GM21367 (cell line): ENCODE data around the gene SETD4.
A peak's percentile ranks its signal among the peaks of the same experiment; 100 is the strongest.
"Not testable (repeated sequence)": the region's sequence is repeated elsewhere in the genome, so short reads cannot be mapped to it uniquely, and the experiment has no call there.

Experiments used
- ATAC-seq: cut with Tn5 transposase; IDR thresholded peaks from one replicate; pipeline ENCODE4 v1.9.1; 2021; ENCODE audit not compliant: unreplicated experiment

SETD4 gene

DNA sequence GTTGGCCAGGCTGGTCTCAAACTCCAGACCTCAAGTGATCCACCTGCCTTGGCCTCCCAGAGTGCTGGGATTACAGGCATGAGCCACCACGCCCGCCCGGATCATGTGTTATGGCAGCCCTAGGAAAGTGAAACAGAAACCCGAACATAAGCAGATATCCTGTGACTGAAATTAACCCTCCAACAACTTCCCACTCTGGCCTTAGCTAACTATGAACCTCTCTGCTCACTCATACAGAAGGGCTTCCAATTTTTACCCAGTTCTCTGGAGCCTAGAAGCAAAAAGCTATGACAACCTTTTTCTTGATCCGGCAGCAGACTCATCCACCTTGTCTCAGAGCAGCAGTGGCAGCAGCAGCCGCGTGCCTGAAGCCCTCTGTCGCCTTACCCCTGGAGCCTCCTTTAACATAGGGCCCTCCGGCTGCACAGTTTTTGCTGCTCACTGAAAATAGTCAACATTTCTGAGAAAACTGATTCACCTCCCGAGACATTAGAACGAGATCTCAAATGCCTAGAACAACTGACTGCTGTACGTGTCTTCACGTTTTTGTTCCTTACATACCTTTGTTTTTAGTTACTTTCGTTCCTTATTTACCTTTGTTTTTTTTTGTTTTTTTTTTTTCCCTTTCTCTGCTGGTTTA is 18.8 kb upstream of the SETD4 start:
- no peak for ATAC-seq

DNA sequence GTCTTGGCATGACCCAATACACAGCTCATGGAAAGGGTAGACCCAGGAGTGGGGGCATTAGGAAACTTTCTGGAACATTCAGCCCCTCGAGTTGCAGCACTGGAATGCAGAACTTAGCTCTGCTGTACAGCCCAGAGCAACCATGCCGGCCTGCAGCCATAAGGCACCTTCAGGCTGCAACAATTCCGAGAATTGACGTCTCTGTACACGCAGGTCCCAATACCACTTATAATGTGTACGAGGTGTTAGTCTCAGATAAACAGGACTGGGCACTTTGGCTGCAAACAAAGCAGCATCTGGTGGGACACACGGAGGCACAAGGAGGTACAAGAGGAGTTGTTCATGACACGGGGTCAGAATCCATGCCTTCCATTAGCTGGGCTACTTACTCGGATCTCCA is 17.4 kb upstream of the SETD4 start:
- ATAC-seq: no peak

DNA sequence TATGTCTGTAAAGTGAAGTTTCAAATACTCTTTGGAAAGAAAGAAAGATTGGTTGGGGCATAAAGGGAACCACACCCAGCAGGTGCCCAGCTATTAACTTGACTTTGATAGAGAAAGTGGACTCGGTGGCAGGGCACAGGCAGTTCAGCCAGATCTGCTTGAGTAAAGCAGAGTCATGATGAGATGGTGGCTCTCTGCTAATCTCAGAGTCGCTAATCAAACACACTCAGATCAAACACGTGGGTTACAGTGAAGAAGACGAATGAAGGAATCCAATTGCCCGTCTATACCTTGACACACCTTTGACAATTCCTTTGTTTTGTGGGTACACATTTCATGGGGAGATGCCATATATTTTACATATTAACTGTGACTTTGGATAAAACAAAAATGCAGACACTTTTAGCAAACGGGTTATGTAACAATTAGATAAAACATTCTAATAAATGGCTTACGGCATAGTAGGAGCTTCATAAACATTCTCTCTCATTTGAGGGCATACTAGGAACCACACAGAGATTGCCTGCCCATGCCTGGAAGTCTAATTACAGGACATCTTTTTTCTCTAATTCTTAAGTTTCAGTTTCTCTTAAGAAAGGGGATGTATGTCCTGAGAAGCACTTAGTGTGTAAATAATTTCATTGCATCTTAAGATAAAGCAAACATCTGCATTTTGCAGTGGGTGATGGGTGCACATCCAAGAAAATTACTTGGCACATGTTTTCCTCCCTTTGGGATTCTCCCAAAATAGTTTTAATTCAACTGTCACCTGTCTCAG is 16.7 kb upstream of the SETD4 start:
- ATAC-seq: no peak

DNA sequence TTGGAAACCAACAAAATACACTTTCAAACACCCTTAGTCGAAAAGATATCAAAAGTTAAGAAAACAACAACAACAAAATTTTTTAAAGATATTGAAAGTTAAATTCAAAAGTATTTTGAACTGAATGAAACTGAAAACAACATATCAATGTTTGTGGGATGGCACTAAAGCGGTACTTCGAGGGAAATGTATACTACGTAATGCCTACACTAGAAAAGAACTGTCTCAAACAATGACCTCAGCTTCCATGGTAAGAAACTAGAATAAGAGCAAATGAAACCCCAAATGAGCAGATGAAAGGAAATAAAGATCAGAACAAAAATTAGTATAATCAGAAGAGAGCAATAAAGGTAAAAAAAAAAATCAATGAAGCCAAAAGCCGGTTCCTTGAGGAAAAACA is 15.6 kb upstream of the SETD4 start:
- ATAC-seq: no peak

GRCh38 chr21:36075171-36075570 is 14.8 kb upstream of the SETD4 start:
- ATAC-seq: no peak

GRCh38 chr21:36073911-36074310 is 13.6 kb upstream of the SETD4 start:
- not testable (repeated sequence) for ATAC-seq

DNA sequence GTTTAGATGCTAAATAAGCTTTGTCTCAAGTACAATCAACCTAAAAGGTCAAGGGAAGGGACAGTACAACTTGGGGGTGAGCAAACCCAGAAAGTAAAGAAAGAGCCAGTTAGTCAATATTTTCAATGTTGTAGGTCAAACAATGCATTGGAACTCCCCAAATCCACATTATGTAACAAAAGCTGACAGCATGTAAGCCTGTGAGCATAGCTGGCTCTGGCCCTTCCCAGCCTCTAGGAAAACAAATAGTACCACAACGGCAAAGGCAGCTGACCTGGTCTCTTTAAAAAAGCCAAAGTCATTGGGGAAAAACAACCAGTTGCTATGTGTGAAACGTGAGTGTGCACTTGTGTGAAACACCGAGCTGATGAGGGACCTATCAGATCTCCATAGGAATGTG is 12.9 kb upstream of the SETD4 start:
- no peak for ATAC-seq

- no peak for ATAC-seq
Observed at GRCh38 chr21:36072453-36073162, 12.3 kb upstream of the SETD4 start.

- no peak for ATAC-seq
Observed at GRCh38 chr21:36070999-36071398, 10.7 kb upstream of the SETD4 start.

DNA sequence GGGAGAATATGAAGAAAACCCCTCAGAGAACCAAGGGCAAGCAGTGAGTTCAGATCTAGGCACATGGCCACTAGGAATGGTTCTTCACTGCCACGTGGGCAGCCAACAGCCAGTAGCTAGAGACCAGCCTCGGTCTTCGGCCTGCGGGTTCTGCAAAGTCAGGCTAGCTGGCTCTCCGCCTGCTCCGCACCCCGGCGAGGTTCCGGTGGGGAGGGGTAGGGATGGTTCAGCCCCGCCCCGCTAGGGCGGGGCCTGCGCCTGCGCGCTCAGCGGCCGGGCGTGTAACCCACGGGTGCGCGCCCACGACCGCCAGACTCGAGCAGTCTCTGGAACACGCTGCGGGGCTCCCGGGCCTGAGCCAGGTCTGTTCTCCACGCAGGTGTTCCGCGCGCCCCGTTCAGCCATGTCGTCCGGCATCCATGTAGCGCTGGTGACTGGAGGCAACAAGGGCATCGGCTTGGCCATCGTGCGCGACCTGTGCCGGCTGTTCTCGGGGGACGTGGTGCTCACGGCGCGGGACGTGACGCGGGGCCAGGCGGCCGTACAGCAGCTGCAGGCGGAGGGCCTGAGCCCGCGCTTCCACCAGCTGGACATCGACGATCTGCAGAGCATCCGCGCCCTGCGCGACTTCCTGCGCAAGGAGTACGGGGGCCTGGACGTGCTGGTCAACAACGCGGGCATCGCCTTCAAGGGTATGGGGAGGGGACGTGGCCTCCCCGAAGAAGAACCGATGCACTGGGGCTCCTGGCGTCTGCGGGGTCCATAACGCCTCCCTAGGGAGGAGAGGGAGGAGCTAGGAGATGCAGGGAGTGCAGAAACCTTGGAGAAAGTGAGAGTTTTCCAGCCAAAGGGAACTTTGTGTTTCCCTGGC is 9.6 kb upstream of the SETD4 start, which contains the start of gene CBR1:
TSS of gene CBR1 (plus strand) at position 312 of the 871 bp plus-strand sequence. CDS start at position 404, 92 bp downstream.
- ATAC-seq: peak; percentile 97

DNA sequence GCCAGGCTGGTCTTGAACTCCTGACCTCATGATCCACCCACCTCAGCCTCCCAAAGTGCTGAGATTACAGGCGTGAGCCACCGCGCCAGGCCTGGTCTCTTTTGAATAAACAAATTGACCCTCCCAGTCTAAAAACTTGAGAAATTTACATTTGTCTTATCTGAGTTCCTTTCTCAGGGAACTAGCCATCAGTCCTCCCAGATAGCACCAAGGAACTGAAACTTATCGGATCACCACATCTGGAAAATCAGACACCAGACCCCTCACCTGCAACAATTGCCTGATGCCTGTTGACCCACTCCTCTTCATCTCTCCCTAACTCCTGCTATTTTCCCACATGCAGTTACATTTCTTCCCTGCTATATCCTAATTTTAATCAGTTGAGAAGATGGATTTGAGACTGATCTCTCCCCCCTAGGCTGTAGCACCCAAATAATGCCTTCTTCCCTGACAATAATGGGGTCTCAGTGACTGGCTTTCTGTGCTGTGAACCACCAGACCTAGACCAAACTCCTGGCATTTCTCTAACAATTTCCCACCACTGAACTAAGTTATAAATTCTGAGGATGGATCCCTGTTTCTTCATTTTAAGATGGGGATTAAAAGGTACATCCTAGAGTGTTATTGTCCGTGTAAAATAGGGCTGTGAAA is 8.5 kb upstream of the SETD4 start:
- ATAC-seq: no peak

DNA sequence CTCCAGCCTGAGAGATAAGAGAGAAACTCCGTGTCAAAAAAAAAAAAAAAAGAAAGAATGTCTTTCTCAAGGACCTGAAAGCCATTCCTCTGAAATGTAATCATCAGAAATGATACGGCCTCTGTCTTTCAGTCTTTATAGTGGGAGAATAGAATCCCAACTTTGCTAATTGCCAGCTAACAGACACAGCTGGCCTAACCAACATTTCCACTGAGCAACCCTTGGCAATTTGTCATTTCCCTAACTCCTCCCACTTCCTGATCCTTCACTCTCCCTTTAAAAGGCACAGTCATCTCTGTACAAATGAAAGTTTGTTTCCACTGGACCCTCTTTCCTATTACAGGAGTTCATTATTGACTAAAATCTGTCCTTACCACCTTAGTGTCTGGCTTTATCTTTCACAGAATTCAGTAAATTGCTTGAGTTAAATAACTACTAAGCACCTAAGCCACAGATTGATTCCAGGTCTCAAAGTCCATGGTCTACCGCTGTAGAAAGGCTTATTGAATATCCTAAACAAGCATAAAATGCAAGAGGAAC is 5.2 kb upstream of the SETD4 start:
- no peak for ATAC-seq

DNA sequence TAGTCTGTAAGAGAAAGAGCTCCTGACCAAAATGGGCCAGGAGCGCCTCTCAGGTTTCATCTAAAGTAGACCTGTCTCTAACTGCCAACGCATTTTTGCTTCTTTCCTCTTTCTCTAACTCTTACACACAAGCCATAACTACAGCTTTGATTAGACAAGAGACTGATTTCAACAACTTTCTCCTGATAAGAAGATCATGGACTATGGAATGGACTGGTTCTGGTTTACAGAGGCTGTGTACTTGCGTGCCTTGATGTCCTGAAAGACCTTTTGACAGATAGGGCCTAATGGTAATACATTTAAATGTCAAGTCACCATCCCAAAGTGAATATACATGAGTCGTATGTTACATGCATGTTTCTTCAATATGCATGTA is 3.7 kb upstream of the SETD4 start:
- no peak for ATAC-seq

- ATAC-seq: no peak
Observed at GRCh38 chr21:36063375-36064084, 3.2 kb upstream of the SETD4 start.

GRCh38 chr21:36061445-36061844 is 1.1 kb upstream of the SETD4 start:
- ATAC-seq: no peak

DNA sequence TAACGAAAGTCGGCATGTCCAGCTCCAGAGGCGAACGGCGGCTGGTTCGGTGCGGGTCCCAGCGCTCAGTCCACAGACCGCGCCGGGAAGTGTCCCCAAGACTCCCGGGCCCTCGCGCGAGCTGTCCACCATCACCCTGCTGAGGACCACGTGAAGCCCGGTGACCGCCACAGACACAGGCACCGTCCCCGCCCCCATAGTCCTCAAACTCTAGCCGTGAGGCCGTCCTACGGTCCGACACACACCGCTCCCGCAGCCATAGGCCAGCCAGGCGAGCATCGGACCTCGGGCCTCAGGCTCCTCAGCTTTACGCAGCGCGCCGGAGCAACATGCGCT is 535 bp downstream of the SETD4 start:
- peak; percentile 39 for ATAC-seq

DNA sequence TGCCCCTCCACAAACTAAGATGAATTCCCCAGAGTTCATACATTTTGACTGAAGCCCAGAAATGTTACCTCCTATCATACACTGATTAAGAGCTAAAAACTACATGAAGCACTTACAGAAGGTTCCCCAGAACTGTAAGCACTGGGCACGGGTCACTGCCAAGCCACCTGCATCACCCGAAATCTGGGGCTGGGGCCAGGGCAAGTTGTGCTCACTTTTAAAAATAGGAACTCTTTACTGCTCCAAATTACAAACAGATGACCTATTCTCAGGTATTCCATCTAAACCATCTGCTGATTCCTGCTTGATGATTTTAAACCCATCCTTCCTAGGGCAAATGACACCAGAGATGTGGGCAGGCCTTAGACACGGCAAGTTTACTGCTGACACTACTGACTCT is 4.8 kb downstream of the SETD4 start:
- no peak for ATAC-seq

- ATAC-seq: no peak
Observed at GRCh38 chr21:36053715-36054062, 6.6 kb downstream of the SETD4 start.

DNA sequence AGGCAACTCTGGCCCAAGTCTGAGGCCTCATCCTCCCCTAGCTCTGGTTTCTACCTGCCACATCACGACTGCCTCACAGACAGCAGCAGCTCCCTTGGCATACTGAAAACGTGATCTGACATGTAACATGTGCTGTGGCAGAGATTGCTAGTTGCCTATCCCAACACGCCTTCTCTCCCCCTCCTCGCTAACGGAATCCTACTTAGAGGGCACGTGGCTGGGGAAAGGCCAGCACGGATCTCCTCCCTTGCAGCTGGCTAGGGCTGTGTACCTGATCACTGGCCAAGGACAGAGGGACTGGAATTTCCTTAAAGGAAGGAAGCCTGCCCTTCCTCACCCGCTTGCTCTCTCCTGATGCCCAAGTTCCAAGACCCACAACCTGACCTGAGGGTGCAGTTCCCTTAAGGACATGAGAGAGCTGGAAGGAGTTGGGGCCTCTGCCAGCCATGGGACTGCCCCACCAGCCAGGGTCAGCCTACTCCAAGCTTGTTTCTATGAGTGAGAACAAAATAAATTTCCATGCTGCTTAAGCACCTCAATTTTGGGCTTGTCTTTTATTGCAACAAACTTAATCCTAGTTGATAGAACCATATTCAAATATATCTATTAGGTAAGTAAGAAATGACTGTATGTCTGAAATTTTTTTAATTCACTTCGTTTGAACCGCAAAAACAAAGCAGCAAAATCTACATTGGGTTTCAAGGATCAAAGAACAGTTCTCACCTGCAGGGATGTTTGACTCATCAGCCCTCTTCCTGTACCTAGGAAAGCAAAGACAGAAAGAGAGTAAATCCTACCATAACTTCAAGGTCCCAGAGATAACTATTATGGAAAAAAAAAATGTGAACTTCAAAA is 7.2 kb downstream of the SETD4 start:
- no peak for ATAC-seq
